Glomerular endothelial cell (primary cell): ENCODE measurements around the gene POLA1. TPM values are rescaled to one million over a fixed set of nuclear protein-coding genes. Genes with fewer than 3 reads are reported as not detected.

Experiments used
- DNase-seq: peaks from one replicate; pipeline ENCODE4 v3.0.0-alpha.2; 2011; ENCODE audit warnings: low read depth, low spot score; ENCODE audit errors: extremely low read depth
- total RNA-seq: library from RNA; depleted of rRNA; stranded (reverse); fragments of >200 nt; gene quantifications from 2 replicates; pipeline ENCODE4 v1.2.3, GENCODE V29; 2015

Gene POLA1
- total RNA-seq, 1 donor from 2014 or later = 9.6 TPM

DNA sequence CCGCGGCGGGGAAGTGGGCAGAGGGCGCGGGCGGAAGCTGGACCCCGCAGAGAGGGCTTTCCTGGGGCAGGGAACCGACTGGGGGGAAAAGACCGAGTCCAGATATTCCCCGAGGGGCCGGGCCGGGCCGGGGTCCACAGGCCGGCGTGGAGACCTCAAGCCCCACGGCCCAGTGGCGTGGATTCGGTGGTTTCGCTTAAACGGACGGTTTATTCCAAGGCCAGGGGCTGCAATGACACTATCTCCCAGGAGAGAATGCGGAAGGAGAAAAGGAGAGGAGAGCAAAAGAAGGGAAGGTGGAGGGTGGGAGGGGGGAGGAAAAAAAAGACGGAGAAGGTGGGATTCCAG, 311.3 kb downstream of the POLA1 start:
- DNase-seq = no peak

DNA sequence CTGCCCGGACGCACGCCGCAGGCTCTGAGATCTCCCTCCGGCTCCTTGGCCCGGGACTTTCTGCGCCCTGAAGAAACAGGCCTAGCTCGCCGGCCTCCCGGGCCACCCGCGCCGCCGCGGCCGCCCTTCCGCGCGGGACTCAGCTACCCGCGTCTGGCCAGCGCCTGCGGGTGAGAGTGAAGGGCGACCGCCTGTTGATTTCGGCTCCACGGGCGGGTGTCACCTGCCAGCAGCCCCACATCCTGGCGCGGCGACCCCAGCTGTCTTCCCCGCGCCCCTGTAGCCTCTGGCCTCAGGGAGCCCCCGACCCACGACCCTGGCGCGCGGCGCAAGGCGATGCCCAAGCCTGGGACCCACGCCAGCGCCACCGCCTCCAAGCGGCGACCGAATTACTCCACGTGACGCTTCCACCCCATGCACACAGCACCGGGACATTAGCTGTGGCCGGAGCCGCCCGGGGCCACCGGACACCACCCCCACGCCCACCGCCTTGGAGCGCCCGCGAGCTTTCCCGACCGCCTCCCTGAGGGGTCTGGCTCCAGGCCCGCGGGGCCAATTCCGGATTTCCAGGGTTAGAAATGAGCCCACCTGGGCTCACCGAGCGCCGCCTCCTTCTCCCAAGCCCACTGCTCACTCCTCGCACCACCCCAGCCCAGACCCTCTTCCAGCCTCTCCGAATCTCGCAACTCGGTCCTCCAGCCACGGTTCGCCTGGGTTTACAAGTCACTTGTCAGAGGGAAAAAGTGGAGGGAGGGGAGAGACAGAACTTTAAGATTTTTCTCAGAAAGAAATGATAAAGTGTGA, 311.9 kb downstream of the POLA1 start:
- DNase-seq = no peak

DNA sequence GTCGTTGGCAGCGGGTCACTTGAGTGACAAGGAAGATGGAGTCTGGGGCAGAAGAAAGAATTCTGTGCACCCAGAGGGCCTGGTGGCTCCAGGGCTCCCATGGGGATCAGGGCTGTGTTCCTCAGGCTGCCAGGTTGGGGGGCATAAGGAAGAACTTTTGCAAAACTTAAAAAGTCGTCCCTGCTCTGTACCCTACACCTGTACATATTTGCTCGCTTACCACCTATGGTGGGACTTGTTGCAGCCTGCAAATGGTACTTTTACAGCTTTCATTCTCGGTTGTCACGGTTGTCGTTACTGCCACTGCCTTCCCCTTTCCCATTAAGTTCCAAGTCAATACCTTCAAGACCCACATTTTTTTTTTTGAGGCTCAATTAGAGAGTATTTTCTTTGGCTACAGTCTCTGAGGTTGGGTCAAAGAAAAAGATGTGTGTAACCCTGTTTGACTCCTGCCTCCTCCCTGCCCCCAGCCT, 312.9 kb downstream of the POLA1 start:
- no peak for DNase-seq

DNA sequence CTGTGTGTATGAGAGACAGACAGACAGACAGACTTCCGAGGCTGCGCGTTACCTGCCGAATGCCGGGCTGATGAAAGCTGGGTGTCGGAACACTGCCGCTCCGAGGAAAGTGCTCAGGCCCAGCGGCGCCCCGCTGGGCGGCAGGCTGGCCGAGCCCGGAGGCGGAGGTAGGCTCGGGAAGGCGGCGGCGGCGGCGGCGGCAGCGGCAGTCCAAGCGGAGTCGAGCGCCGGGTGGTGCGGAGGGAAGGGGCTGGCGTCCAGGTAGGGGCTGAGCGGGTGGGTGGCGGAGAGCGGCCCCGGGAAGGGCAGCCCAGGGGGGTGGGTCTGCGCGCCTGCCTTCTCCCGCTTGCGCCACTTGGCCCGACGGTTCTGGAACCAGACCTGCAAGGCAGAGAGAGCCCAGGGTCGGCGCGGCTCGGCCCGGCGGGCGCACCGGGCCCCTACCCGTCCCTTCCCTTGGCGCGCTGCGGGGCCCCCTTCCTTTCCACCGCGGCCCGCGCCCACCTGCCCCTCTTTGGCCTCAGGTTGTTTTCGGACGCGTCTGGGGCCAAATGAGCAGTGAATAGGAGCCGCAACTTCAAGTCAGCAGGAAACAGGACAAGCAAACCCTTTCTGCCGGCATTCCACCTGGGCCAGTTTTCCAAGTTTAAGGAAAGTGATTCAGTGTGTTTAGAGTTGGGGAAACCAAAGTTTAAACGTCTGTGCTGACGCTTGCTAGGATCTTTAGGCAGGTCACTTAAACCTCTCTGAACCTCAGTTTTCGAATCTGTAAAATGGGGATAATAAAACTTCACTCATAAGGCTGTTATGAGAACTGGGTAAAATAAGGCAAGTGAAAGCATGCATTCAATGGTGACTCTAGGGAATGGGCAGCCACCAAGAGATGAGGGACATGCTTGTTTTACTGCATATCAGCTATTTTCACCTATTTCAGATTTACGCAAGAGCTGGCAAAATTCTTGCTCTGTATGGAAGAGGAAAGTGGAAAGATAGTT, 313.6 kb downstream of the POLA1 start:
- no peak for DNase-seq

DNA sequence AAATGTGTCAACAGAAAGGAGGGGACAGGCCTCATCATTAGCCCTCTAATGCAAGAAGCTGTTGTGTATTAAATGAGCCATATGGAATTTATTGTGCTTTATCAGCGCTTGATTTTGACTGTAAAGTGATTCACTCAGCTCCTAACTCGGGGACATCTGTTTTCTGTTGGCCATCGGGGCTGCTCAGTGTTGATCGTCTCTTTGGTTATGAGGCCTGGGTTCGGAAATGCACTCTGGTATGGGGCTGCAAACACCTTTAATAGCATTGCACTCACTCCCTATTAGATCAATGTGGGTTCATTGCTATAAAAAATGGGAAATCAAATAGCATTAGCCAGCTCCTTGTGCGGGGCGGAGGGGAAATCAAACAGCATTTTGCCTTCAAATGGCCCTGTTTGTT, 315.7 kb downstream of the POLA1 start:
- DNase-seq = no peak

DNA sequence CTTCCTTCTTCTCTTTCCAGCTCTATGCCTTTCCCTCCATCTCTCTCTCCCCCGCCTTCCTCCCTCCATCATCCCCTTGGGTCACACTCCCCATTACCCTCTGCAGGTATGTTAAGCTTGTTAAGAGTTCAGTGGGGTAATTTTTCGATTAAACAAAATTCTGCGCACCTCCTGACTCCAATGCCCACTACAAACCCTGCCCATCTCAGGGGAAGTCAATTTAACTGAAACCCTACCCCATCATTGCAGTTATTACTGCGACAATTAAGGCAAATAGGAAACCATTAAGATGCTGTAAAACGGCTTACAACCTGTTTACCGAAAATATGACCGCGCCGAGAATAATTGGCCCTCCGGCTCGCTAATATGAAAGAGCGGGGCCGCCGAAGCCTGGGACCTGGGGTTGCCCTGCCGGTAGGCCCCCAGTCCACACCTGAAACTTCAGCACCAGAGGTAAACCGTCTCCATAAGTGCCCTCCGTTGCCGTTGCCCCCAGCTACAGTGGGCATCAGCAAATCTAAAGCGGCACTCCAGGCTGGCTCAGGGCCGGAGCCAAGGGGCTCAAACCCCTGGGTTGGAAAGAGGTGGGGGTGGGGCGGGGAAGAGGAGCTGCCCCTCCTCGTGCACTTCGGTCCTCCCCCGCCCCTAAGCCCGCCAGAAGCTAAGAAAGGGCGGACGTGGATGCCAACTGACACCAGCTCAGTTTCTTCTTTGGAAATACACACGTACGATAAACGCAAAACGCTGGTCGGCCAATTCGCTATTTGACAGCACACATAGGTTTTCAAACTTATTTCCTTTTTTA, 317.3 kb downstream of the POLA1 start:
- DNase-seq = no peak

DNA sequence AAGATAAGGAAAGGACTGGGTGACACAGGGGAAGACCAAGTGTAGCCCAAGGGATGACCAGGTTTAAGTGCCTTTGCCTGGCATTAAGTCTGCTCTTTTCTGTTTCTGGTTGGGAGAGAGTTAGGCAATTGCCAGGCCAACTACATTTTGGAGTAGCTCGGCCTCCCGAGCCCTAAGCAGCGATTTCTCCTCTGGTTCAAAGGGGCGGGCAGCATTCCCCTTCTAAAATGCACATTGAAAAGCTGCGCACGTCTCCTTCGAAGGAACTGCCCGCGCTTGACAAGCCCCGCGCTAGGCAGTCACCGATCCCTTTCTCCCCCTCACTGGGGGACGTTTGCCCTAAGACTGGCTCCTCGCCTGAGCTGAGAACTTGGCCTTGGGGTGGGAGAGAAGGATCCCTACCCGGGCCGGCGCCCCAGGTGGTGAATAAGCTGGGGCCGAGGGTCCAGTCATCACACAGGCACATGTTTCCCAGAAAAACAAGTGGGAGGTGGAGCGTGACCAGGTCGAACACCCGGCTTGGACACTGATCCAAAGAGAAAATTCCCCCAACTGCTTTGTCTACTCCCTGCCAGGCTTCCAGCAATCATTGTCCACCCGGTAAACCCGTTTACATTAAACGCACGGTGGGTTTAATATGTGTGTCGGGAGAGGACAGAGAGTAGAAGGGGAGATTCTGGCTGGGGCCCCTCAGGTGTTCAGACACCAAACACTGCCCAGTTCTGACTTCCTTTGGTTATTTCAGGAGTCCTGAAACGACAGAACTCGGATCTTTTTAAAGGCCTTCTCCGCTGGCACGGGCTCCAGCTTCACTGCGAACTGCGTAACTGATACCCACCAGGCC, 318.1 kb downstream of the POLA1 start:
- DNase-seq = no peak

DNA sequence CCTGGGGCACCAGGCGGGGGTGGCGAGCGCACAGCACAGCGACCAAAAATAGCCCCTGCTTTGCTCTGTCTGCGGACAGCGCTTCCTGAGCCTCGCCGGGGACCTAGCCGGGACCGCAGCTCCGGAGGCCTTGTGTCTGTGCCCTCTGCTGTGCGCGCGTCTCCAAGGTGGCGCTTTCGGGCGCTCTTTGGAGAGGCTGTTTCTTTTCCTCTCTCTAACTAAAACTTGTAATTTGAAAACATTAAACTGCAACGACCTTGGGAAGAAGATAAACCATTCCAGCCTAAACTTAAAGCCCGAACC, 318.7 kb downstream of the POLA1 start:
- no peak for DNase-seq

DNA sequence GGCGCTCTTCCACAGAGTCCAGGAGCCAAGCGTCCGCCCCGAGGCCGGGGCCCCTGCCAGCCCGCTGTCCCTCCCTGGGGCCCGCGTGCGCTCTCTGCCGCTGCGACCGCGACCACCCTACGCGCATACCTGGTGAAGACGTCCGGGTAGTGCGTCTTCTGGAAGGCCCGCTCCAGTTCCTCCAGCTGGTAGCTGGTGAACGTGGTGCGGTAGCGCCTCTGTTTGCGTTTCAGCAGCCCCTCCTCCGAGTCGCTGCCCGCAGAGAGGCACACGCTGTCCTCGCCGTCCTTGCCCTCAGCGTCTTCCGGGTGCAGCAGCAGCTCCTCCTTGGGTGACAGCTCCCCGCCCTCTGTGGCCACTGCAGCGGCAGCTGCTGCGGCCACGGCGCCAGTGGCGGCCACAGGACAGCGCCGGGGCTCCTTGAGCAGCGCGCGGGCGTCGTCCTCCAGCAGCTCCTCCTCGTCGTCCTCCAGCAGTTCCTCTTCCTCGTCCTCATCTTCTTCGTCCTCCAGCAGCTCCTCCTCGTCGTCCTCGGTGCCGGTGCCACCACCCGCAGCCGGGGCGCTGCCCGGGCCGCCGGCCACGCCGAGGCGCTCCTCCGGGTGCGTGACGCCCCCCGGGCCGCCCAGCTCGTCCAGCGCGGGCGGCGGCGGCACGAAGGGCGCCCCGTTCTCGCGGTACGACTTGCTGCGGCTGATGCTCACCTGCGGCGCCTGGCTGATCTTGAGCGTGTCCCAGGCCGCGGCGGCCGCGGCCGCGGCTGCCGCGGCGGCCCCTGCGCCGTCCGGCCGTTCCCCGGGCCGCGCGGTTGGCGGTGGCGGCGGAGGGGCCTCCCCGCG, 319.3 kb downstream of the POLA1 start:
- DNase-seq = no peak

DNA sequence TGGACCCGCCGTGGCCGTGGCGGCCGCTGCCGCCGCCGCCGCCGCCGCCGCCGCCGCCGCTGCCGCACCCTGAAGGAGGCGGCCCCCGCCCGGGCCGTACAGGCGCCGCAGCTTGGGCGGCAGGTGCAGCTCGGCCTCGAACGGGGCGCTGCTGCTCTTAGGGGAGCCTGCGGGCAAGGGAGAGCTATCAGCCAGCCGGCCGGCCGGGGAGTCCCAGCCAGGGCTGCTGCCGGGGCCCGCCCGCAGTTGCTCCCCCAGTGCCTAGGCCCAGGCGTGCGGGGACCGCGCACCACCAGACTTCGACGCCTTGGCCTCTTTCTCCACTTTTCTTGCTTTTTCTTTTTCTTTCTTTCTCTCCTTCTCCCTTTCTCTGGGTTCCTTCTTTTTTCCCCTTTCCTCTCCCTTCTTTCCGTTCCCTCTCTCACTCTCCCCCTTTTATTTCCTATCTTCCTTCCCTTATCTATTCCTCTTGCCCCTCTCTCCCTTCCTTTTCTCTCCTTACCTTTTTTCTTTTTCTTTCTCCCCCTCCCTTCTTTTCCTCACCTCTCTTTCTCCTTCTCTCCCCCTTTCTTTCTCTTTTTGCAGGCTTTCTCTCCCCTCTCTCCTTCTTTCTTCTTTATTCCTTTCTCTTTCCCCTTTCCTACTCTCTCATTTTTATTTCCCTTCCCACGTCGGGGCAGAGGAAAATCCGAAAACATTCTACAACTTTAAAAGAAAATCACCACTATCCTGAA, 320.1 kb downstream of the POLA1 start:
- no peak for DNase-seq

DNA sequence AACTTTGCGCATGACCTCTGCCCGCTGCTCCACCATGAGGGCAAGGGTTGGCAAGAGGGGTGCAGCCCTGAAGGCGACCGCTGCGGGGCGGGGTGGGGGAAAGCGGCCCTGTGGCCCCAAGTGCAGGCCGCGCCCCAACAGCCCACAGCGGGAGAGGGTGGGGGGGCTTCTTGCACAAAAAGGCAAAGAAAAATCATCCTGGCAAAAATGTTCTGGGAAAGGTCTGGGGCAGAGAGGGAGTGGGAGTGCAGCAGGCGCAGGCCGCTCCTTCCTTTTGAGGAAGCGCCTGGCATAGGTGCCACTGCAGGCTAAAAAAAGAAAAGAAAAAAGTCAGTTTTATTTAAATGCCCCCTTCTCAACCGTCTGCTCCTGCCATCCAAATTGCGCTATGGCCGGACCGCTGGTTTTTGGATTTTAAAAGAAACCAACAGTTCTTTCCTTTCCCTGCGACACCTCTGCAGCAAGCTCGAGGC, 320.7 kb downstream of the POLA1 start:
- no peak for DNase-seq

DNA sequence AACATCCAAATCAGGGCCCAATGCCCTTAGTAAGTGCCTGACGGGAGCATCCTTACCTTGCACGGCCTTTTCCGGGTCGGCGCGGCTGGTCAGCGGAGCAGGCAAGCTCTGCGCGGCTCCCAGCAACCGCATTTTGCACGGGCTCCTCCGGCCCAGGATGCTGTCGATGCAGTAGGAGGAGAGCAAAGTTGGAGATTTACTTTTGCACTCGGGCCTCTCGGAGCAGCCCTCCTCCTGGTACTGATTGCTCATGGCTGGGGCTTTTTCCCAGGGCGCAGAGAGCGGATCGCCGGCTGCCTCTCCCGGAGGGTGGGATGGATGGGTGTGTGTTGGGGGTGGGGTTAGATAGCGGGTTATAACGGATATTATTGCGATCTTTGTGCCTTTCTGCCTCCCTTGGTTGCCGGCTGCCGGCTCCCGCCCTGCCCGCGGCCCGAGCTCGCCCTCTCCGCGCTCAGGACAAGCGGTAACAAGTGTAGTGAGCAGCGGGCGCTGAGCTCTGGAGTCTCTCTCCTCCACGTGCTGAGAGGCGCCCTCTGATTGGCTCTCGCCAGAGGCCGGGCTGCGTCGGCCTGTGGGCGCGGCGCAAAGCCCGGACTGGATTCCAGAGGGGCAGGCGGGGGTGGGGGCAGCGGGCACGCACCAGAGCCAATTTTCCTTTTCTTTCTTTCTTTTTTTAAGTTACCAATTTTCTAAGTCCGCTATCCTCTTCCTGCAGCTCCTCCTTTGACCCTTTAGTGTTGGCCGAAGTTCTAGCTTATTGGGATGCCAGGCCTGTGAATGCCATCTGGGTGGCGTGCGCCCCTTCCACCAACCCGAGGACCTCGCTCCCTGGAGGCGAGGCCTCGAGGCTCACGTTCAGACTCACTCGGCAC, 322.0 kb downstream of the POLA1 start, which contains the start of gene ARX:
Gene ARX (minus strand): TSS at position 480 of the 875 bp plus-strand sequence. CDS start 228 bp downstream, at position 252.
- DNase-seq = no peak

DNA sequence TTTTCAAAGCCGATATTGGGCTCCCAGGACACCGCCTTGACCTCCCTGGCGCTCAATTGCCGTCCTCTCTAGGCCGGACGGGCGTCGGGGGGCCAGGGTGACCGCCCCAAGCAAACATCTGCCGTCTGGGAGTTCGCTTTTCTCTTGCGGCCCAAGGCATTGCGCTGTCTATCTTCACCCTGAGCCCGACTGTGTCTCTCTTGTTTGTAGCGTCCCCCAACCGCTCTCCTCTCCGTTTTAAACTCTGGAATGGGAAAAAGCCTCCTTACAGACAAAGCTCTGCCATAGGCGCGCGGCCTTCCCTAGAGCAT, 322.6 kb downstream of the POLA1 start:
- DNase-seq = no peak

DNA sequence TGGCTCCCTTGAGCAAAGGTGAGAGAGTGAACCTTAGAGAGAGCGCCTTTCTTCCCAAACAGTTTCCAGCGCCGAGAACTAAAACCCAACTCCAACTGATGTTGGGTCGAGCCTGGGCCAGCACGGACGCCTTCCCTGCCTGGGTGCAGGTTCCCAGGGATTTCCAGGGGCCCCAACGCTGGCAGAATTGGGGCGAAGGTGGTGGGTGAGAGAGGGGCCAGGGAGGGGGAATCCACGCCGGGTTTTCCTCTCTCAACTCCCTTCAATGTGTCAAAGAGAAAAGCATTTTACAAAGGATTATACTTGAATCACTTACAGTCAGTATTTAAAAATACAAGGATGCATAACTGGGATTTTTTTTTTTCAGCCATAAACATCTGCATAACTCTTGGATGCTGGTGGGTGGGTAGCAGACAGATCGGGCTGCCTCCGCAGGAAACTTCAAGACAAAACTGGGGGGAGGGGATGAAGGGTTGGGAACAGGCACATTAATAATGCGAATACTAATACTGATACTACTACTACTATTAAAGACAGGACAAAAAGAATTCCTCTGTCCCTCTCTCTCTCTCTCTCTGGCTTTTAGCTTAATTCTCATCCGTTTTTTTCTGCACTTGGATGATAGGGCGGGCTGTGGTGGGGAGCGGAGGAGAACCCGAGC, 323.4 kb downstream of the POLA1 start:
- DNase-seq = no peak

DNA sequence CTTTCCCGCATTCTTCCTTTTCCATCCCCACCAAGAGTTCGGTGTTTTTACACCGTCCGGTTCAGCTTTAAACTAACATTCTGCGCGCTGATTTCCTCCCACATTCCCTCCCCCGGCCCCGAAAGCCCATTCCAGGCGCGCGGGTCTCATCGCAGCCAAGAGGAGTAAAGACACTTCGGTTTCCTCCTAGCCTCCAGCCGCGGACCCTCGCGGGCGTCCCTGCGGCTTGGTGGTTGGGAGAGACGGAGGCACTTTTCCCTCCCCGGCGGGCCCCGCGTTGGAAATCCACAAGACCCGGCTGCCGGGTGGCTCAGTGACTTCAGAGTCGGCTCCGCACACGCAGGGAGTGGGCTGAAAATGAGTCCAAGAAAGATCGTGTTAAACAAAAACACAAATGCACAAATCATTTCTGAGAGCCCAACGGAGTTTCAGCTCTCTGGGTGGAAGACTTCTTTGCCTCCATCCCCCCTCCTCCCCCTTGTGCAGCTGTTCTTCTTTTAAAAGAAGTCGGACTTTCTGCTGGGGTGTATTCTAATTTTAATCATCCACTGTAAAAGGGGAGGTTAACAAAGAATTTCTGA, 324.0 kb downstream of the POLA1 start:
- no peak for DNase-seq

DNA sequence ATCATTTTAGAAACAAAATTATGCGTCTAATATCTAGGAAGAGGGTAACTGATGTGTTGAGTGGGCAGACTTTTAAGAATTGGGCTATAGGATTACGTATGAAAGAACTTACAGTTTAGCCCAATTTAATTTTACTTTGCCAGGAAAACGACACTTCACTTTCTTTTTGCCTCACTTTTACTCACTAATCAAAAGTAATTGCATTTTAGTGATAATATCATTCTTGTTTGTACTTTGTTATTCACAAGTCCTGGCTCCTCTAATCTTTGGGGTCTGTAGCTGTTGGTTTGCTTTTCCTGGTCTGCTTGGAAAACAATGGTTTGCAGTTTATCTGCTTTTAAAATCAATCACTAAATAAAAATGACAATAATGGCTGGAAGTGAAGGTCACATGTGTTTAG, 325.0 kb downstream of the POLA1 start:
- no peak for DNase-seq
